ENCODE measurements around the gene EPHA7. TPM values are rescaled to one million over a fixed set of nuclear protein-coding genes. Genes with fewer than 3 reads are reported as not detected.
A peak's percentile ranks its signal among the peaks of the same experiment; 100 is the strongest.

EPHA7 gene
- 102 TPM for total RNA-seq

GRCh38 chr6:93419304-93420162, at the start of gene EPHA7:
Gene EPHA7 (minus strand): TSS chr6:93419559. CDS start chr6:93419341, 218 bp downstream.
- peak; percentile 97 for DNase-seq

- DNase-seq: no peak
Observed at GRCh38 chr6:93468291-93468690, 48.9 kb upstream of the EPHA7 start.

- DNase-seq: no peak
Observed at GRCh38 chr6:93454533-93454932, 35.2 kb upstream of the EPHA7 start.

DNA sequence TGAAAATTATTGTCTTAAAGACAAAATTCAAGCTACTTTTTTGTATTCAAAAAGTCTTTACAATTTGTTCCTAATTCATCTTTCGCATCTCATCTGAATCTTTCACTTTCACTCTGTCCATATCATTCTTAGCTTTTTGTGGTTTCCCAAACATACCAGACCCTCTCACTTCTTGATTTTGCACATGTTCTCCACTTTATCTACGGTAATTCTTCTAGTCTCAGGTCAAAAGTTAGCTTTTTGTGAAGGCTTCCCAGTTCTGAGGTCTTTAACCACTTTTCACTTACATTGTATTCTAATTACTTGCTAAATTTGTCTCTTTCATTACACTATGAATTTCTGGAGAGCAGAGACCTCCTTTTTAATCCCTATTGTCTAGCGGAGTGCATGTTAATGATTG, 34.6 kb upstream of the EPHA7 start:
- no peak for DNase-seq

DNA sequence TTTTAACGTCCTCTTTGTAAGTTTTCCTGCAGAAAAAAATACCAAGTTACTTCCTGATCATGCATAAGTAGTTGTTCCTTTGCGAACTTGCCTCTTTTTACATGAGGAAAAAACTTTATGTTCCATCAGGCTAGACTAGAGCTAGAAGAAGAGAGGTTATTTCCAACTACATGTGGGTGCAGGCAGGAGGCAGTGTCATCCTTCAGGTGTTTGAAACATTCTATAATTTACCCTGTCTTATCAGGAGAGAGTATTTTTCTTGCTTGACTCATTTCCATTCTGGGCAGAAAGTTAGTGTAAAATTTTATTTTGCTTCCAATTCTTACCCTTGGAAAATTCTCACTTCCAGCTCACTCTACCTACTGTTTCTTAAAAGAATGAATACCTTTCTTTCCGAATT, 28.5 kb upstream of the EPHA7 start:
- DNase-seq: no peak

DNA sequence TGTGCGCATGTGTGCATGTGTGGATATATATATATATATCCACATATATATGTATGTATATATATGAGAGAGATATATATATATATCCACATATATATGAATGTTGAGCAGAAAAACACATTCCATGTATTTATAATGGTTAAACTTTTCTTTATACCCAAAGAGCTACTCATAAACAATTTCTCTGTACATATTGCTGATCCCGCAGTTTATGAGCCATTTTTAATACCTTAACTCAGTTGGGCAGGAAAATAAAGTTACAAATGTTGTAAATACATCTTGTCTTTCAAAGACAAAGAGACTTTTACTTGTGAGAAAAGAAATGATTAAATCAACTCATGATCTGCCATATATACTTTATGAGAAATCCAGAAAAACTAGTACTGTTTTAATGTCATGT, 18.1 kb upstream of the EPHA7 start:
- no peak for DNase-seq

DNA sequence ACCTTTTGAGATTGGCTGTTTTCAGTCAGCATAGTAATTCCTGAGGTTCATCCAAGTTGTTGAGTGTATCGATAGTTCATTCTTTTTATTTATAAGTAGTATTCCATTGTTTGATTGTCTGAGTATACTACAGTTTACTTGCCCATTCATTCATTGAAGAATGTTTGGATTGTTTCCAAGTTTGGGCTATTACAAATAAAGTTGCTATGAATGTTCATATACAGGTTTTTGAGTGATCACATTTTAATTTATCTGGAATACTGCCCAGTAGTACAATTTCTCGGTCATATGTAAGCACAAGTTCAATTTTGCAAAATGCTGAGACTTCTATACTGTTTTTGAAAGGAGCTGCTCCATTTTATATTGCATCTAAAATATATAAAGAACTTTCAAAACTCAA, 14.2 kb upstream of the EPHA7 start:
- DNase-seq: no peak

DNA sequence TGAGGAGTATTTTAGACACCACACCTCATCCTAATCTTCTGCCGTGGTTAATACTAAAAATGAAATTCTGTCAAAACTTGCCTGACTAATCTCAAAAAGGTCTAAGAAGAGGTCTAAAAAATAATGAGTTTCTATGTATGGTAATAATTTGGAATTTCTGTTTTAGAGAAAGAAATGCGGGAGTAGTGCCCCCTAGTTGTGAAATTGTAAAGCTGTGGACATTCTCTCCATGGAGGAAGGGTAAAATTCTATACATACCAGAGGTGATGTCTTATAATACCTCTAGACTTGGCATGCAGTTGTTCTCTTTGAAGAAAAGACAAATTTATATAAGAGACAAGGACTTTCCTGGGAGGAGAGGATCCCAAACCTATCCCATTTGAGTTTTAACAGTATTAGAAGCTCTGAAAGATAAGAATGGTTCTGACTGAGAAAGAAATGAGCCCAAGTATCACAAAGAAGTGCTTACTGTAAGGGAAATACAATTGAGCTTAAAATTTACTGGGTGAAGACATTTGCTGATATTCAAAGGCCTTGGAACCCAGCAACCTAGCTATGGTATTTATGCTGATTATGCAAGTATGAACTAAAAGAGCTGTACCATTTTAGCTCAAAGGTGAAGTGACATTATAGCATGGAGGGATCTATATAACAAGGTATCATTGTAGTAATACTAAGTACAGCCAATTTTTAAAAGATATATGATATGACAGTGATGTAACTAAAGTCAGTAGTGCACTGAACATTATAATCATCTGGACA, 5.1 kb upstream of the EPHA7 start:
- no peak for DNase-seq

DNA sequence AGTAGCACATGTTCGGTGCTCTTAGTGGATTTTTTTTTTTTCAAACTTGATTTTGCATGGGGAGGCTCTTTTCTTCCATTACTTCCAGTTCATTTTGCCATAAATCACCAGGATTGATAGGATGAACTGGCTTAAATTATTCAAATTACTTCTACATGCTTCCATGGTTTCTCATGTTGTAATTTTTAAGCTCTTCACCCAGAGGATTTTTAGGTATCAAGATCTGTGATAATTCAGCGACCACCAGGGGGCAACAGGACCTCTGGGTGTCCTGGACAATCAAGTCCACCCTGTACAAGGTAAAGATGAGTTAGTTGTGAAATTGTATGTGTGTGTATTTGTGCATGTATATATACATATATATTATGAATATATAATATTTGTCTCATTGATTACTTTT, 4.2 kb upstream of the EPHA7 start:
- DNase-seq: no peak

- DNase-seq: no peak
Observed at GRCh38 chr6:93420163-93420795, 920 bp upstream of the EPHA7 start.

GRCh38 chr6:93418408-93419303, 703 bp downstream of the EPHA7 start:
- peak; percentile 62 for DNase-seq

DNA sequence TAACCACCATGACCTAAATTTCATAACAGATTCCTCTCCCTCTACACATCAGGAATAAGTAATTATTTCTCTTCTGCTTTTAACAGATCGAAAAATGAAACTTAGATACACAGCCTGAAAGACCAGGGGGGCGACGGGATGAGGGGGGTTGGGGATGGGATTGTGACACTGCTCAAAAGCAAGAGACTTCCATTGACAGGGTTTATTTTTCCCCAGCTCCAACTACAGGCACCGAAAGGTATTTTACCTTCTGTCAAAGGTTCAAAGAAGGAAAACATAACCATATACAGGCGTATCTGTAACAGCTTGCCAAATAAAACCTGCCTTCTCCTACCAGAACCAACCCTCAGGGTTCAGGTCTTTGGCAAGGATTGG, 1.3 kb downstream of the EPHA7 start:
- no peak for DNase-seq

DNA sequence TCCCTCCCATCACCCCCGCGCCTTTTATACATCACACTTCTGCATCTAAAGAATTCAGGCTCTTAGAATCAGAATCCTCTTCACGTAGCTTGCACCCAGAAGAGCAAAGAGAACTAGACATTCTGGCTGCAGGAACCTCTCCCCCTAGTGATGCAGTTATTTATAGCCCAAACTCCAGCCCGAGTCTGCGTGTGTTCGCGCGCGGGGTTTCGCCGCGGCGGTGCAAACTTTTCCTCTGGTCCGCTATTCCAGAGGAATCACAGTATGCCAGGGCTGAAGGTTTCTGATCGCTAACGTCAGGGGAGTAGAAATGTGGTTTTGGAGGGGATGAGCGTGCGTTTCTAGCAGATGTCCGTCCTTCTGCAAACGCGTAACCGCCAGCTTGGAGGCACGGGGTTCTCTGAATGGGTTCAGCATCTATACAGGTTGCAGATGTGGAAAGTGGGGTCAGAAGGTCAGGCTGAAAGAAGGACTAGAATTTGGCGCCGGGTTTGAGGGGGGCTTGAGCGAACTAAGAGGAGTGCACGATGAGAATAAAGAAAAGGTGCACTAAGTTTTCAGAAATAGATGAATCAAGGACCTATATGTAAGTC, 1.8 kb downstream of the EPHA7 start:
- DNase-seq: no peak

DNA sequence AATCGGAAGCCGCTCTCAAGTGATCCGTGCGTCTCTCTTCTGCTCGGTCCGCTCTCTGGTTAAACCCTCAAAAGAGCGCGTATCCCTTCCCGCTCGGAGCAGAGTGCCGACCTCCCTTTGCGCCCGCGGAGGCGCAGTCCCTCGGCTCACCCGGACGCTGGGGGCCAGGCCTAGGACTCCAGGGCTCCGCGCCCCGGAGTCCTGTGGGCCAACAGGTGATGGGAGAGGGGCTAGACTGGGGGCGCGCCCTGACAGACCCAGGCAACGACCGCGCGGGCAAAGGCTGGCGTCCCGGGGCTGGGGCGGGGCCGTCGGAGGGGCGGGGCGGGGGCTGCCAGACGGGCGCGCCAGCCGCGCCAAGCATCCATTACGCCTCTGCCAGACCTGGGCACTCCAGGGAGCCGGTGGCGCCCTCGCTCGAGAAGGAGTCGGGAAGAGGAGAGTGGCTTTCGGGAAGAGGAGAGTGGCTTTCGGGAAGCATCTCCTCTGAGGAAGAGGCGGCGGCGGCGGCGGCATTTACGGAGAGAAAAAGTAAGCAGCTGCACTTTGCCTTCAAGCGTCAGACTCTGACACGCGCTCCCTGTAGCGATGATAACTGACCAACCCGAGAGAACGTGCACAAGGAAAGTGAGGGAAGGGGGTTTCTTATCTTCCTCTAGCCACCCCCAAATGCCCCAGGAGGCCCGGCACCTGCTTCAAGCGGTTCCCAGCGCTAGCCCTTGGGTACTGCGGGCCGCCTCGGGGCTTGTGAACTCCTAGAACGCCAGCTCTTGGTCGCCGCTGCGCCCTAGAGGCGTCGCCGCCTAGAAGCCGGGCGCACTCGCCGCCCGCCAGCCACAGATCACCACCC, 2.6 kb downstream of the EPHA7 start:
- peak; percentile 43 for DNase-seq

DNA sequence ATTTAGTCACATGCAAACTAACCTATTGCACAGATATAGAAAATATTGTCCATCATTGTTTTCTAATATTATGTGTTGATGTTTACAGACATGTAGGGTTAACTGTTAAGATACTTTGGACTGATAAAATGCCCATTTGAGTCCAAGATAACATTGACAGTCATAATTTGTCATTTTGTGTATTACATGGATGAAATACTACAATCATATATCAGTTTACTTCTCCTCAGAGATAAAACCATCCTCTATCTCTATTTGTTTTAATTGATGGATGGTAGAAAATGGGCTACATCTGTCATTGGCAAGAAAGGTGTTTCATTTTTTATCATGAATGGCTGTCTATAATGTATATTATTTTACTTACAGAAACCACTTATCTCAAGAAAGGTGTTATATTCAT, 6.2 kb downstream of the EPHA7 start:
- DNase-seq: no peak

DNA sequence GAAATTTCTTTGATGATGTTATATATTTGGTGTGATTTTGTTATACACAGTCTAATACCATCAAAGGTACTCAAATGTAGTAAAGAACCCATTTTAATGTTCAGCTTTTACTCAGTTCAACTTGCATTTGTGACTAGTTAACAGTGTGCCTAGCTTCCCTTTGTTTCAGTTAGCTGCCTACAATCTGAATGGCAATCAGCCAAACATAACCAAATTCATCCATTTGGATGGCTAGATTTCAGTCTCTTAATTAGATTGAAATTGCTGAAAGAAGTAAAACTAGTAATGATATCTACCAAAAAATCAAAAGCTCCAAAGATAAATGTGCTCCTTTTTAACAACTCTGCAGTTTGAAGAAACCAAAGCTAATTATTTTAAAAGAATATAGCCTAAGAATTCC, 6.9 kb downstream of the EPHA7 start:
- DNase-seq: no peak

DNA sequence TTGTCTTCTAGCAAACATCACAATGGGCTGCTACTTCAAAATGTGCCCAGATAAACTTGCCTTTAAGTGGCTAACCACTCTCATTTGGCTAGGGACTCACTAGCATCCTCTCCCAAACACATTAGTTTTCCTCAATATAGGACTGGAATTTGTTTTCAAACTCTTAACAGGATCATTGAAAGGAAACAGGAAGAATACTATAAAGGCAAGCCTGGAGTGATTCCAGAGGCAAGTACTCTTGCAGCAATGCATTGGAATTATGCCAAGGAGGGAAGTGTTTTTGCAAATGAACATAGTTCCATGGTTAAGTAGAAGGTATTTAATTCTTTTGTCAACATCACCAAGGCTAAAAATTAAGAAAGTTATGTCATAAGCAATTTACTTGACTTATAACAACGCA, 12.2 kb downstream of the EPHA7 start:
- no peak for DNase-seq

- no peak for DNase-seq
Observed at GRCh38 chr6:93403390-93403789, 16.0 kb downstream of the EPHA7 start.

- DNase-seq: no peak
Observed at GRCh38 chr6:93398723-93399122, 20.6 kb downstream of the EPHA7 start.

DNA sequence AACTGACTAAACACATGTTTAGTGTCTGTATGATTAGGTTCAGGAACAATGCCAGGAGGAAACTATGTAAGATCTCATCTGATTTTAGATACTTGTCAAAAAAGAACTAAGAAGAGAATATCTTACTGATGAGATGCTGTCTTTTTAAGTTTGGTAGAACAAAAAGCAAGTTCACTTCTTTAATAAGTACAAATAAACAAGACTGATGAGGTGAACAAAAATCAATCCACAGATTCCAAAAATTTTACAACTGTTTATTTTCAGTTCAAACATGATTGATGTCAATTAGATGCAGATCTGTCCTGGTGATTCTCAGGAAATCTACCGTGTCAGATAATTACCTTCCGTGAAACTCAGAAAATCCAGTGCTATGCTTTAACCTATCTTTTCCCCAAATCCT, 24.9 kb downstream of the EPHA7 start:
- DNase-seq: no peak

GRCh38 chr6:93393554-93394074, 25.7 kb downstream of the EPHA7 start:
- DNase-seq: no peak

Data from occipital lobe (tissue), 2 donors.